Measurements from ENCODE around the gene PARP16. TPM values are rescaled to one million over a fixed set of nuclear protein-coding genes. Genes with fewer than 3 reads are reported as not detected.
A peak's percentile ranks its signal among the peaks of the same experiment; 100 is the strongest.

The PARP16 gene
- total and polyA plus RNA-seq, 5 donors from 2014 or later: 14.9 to 25.9 (median 20.8) TPM

DNA sequence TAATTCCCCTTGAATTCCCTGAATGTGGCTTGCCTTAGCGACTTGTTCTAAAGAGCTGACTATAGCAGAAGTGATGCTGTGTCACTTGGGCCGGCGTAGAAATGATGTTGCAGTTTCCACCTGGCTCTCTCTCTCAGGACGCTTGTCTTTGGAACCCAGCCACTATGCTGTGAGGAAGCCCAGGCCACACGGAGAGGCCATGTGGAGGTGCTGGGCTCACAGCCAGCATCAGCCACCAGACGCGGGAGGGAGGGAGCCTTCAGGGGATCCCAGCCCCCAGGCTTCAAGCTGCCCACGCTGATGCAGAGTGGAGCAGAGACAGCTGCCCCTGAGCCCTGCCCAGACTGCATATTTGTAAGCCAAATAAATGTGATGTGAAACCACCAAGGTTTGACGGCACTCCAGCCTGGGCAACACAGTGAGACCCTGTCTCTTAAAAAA lies 36.4 kb upstream of the PARP16 start:
- no peaks in the 10 kb centered on the region for H3K36me3 ChIP-seq (ENCODE audit: control insufficient read depth, insufficient read depth, low read length)
- Mint-ChIP-seq H3K27me3 (peaks cover 38% of the 10 kb centered on the region), H3K27ac (no peak overlapping the region), H3K36me3 (no peaks in the 10 kb centered on the region), H3K4me3 (no peak overlapping the region), H3K9me3 (peaks cover 0 to 1% (median 0%) of the 10 kb centered on the region in 7 donors), H3K4me1 (no peaks in the 10 kb centered on the region)
- no peak for ATAC-seq (ENCODE audit: low read depth in 2 of 2)
- no peaks in the 10 kb centered on the region for H3K9me3 ChIP-seq (ENCODE audit: control insufficient read depth in 2 of 2, low read length in 2 of 2)
- no peaks in the 10 kb centered on the region for H3K27me3 ChIP-seq (ENCODE audit: control insufficient read depth, insufficient read depth, low read length)
- no peaks in the 10 kb centered on the region for H3K4me1 ChIP-seq (ENCODE audit: control insufficient read depth, insufficient read depth, low read length, poor library complexity, severe bottlenecking)
- H3K27ac ChIP-seq (ENCODE audit: insufficient read depth, low read length, poor library complexity, severe bottlenecking): no peak overlapping the region
- no peak overlapping the region for H3K4me3 ChIP-seq (ENCODE audit: low read depth, low read length)
- no peak for DNase-seq

DNA sequence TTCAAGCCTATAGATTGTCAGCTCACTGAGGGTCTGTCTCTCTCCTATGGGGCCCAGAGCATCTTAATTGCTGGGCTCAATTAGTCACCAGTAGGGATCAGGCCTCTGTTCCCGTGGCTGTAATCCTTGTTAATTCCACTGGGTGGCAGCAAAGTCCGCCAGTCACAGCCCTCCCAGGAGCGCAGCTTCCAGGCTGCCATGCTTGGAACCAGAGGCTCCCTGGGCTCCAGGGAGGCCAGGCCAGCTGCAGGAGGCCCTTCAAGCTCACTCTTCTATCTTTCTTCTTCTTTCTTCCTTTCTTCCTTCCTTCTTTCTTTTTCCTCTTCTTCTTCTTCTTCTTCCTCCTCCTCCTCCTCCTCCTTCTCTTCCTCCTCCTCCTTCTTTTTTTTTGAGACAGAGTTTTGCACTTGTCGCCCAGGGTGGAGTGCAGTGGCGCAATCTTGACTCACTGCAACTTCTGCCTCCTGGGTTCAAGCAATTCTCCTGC lies 32.2 kb upstream of the PARP16 start:
- H3K36me3 Mint-ChIP-seq: no peaks in the 10 kb centered on the region
- ATAC-seq (ENCODE audit: low read depth in 2 of 2) (peak; percentile 92 to 94), DNase-seq (peak; percentile 58 to 76 (median 74))
- Histone ChIP-seq H3K4me3 (ENCODE audit: low read depth, low read length) (no peak overlapping the region), H3K4me1 (ENCODE audit: control insufficient read depth, insufficient read depth, low read length, poor library complexity, severe bottlenecking) (no peaks in the 10 kb centered on the region), H3K9me3 (ENCODE audit: control insufficient read depth in 2 of 2, low read length in 2 of 2) (no peaks in the 10 kb centered on the region), H3K36me3 (ENCODE audit: control insufficient read depth, insufficient read depth, low read length) (no peaks in the 10 kb centered on the region), H3K27me3 (ENCODE audit: control insufficient read depth, insufficient read depth, low read length) (no peaks in the 10 kb centered on the region), H3K27ac (ENCODE audit: insufficient read depth, low read length, poor library complexity, severe bottlenecking) (no peak overlapping the region)
- peaks cover 33% of the 10 kb centered on the region for H3K27me3 Mint-ChIP-seq
- H3K27ac Mint-ChIP-seq: peak overlapping the region in 1 of 3 donors; percentile 40
- no peaks in the 10 kb centered on the region for H3K9me3 Mint-ChIP-seq
- H3K4me1 Mint-ChIP-seq: no peaks in the 10 kb centered on the region
- no peak overlapping the region for H3K4me3 Mint-ChIP-seq

- ATAC-seq (ENCODE audit: low read depth in 2 of 2): no peak
- Histone ChIP-seq H3K27me3 (ENCODE audit: control insufficient read depth, insufficient read depth, low read length) (no peaks in the 10 kb centered on the region), H3K4me1 (ENCODE audit: control insufficient read depth, insufficient read depth, low read length, poor library complexity, severe bottlenecking) (no peaks in the 10 kb centered on the region), H3K9me3 (ENCODE audit: control insufficient read depth in 2 of 2, low read length in 2 of 2) (no peaks in the 10 kb centered on the region), H3K27ac (ENCODE audit: insufficient read depth, low read length, poor library complexity, severe bottlenecking) (no peak overlapping the region), H3K4me3 (ENCODE audit: low read depth, low read length) (no peak overlapping the region), H3K36me3 (ENCODE audit: control insufficient read depth, insufficient read depth, low read length) (no peaks in the 10 kb centered on the region)
- Mint-ChIP-seq H3K4me3 (peak overlapping the region in 1 of 4 donors; percentile 35), H3K36me3 (no peaks in the 10 kb centered on the region), H3K27ac (no peak overlapping the region), H3K9me3 (no peaks in the 10 kb centered on the region), H3K27me3 (peaks cover 7% of the 10 kb centered on the region), H3K4me1 (no peaks in the 10 kb centered on the region)
- DNase-seq: no peak
Observed at GRCh38 chr15:65312400-65312916, 25.8 kb upstream of the PARP16 start.

DNA sequence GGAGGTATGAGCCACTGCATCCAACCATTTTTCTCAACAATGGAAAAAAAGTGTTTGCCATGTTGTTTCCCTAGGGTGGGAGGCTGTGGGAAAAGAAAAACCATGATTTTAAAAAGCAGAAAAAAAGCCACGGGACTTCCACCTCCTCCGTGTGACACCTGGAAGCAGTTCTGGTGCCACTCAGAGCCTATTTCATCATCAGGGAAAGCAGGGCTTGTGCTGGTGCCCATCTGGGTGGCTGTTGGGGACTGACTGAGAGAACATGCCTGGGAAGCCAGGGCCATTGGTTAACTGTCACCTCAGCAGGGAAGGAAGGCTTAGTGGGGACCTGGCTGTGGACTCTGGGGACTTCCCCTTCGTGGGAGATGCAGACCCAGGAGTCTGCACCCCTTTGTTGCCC lies 25.1 kb upstream of the PARP16 start:
- no peak overlapping the region for H3K4me3 ChIP-seq (ENCODE audit: low read depth, low read length)
- no peaks in the 10 kb centered on the region for H3K9me3 ChIP-seq (ENCODE audit: control insufficient read depth in 2 of 2, low read length in 2 of 2)
- Mint-ChIP-seq H3K9me3 (no peaks in the 10 kb centered on the region), H3K36me3 (no peaks in the 10 kb centered on the region), H3K27me3 (peaks cover 4% of the 10 kb centered on the region), H3K4me3 (no peak overlapping the region), H3K4me1 (no peaks in the 10 kb centered on the region), H3K27ac (no peak overlapping the region)
- ATAC-seq (ENCODE audit: low read depth in 2 of 2) (no peak), DNase-seq (no peak)
- no peak overlapping the region for H3K27ac ChIP-seq (ENCODE audit: insufficient read depth, low read length, poor library complexity, severe bottlenecking)
- H3K27me3 ChIP-seq (ENCODE audit: control insufficient read depth, insufficient read depth, low read length): no peaks in the 10 kb centered on the region
- H3K36me3 ChIP-seq (ENCODE audit: control insufficient read depth, insufficient read depth, low read length): no peaks in the 10 kb centered on the region
- no peaks in the 10 kb centered on the region for H3K4me1 ChIP-seq (ENCODE audit: control insufficient read depth, insufficient read depth, low read length, poor library complexity, severe bottlenecking)

DNA sequence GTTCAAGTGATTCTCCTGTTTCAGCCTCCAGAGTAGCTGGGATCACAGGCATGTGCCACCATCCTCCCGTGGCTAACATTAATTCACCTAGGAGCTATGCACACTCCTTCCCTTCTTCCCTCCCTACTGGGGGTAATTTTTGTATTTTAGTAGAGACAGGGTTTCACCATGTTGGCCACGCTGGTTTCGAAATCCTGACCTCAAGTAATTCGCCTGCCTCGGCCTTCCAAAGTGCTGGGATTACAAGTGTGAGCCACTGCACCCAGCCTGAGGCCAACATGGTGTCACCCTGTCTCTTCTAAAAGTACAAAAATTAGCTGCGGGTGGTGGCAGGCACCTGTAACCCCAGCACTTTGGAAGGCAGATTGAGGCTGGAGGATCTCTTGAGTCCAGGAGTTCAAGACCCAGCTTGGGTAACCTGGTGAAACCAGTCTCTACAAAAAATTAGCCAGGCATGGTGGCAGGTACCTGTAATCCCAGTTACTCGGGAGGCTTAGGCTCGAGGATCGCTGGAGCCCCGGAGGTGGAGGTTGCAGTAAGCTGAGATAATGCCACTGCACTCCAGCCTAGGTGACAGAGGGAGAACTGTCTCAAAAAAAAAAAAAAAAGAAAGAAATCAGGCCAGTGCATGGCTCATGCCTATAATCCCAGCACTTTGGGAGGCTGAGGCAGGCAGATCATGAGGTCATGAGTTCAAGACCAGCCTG lies 23.9 kb upstream of the PARP16 start:
- H3K27ac ChIP-seq (ENCODE audit: insufficient read depth, low read length, poor library complexity, severe bottlenecking): no peak overlapping the region
- H3K4me3 ChIP-seq (ENCODE audit: low read depth, low read length): no peak overlapping the region
- Mint-ChIP-seq H3K27me3 (peaks cover 4% of the 10 kb centered on the region), H3K4me1 (peaks cover 0 to 7% (median 3%) of the 10 kb centered on the region in 4 donors), H3K27ac (no peak overlapping the region), H3K4me3 (no peak overlapping the region), H3K36me3 (no peaks in the 10 kb centered on the region), H3K9me3 (no peaks in the 10 kb centered on the region)
- H3K36me3 ChIP-seq (ENCODE audit: control insufficient read depth, insufficient read depth, low read length): no peaks in the 10 kb centered on the region
- no peak for ATAC-seq (ENCODE audit: low read depth in 2 of 2)
- no peak for DNase-seq
- no peaks in the 10 kb centered on the region for H3K4me1 ChIP-seq (ENCODE audit: control insufficient read depth, insufficient read depth, low read length, poor library complexity, severe bottlenecking)
- no peaks in the 10 kb centered on the region for H3K27me3 ChIP-seq (ENCODE audit: control insufficient read depth, insufficient read depth, low read length)
- H3K9me3 ChIP-seq (ENCODE audit: control insufficient read depth in 2 of 2, low read length in 2 of 2): no peaks in the 10 kb centered on the region

DNA sequence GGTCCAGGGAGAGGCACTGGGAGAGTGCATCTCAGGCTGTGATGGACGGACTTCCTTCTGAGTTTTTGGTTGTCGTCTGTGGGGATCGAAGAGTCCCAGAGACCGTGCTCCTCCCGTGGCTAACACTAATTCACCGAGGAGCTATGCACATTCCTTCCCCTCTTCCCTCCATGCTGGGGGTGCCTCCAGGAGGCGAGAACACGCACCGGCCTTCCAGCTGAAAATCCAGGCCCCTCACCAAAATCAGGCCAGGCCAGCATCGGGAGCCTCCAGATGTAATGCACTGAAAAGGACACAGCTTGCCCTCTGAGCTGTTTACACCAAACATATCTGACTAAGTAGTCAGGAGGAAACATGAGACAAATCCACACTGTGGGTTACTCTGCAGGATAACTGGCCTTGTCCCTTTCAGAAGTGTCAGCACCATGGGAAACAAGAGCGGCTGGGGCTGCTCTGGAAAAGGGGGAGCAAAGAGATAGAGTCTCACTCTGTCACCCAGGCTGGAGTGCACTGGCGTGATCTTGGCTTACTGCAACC lies 23.3 kb upstream of the PARP16 start:
- no peaks in the 10 kb centered on the region for H3K9me3 ChIP-seq (ENCODE audit: control insufficient read depth in 2 of 2, low read length in 2 of 2)
- H3K4me1 ChIP-seq (ENCODE audit: control insufficient read depth, insufficient read depth, low read length, poor library complexity, severe bottlenecking): no peaks in the 10 kb centered on the region
- peaks cover under 1 to 11% (median 5%) of the 10 kb centered on the region in 4 donors for H3K4me1 Mint-ChIP-seq
- no peak overlapping the region for H3K4me3 Mint-ChIP-seq
- no peak for ATAC-seq (ENCODE audit: low read depth in 2 of 2)
- no peak overlapping the region for H3K4me3 ChIP-seq (ENCODE audit: low read depth, low read length)
- DNase-seq: no peak
- no peaks in the 10 kb centered on the region for H3K9me3 Mint-ChIP-seq
- no peaks in the 10 kb centered on the region for H3K27me3 ChIP-seq (ENCODE audit: control insufficient read depth, insufficient read depth, low read length)
- H3K27me3 Mint-ChIP-seq: peaks cover 1% of the 10 kb centered on the region
- no peaks in the 10 kb centered on the region for H3K36me3 ChIP-seq (ENCODE audit: control insufficient read depth, insufficient read depth, low read length)
- no peak overlapping the region for H3K27ac ChIP-seq (ENCODE audit: insufficient read depth, low read length, poor library complexity, severe bottlenecking)
- peak overlapping the region in 1 of 3 donors; percentile 74 for H3K27ac Mint-ChIP-seq
- H3K36me3 Mint-ChIP-seq: no peaks in the 10 kb centered on the region

DNA sequence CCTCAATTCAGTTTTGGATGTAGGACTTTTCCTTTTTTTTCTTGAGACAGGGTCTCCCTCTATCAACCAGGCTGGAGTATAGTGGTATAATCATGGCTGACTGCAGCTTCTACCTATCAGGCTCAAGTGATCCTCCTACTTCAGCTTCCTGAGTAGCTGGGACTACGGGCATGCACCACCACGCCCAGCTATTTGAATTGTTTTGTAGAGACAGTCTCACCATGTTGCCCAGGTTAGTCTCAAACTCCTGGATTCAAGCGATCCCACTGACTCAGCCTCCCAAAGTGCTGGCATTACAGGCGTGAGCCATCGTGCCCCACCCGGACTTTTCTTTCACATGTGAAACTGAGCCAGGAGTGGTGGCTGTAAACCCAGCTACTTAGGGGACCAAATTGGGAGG lies 21.3 kb upstream of the PARP16 start:
- H3K9me3 Mint-ChIP-seq: no peaks in the 10 kb centered on the region
- H3K9me3 ChIP-seq (ENCODE audit: control insufficient read depth in 2 of 2, low read length in 2 of 2): no peaks in the 10 kb centered on the region
- H3K36me3 Mint-ChIP-seq: no peaks in the 10 kb centered on the region
- H3K27me3 Mint-ChIP-seq: peaks cover 12% of the 10 kb centered on the region
- no peaks in the 10 kb centered on the region for H3K36me3 ChIP-seq (ENCODE audit: control insufficient read depth, insufficient read depth, low read length)
- H3K27ac Mint-ChIP-seq: no peak overlapping the region
- no peak overlapping the region for H3K27ac ChIP-seq (ENCODE audit: insufficient read depth, low read length, poor library complexity, severe bottlenecking)
- H3K4me1 ChIP-seq (ENCODE audit: control insufficient read depth, insufficient read depth, low read length, poor library complexity, severe bottlenecking): peaks cover 8% of the 10 kb centered on the region
- peak overlapping the region in 1 of 4 donors; percentile 51 for H3K4me3 Mint-ChIP-seq
- DNase-seq (no peak), ATAC-seq (ENCODE audit: low read depth in 2 of 2) (no peak)
- H3K4me1 Mint-ChIP-seq: peaks cover 6 to 24% (median 18%) of the 10 kb centered on the region in 4 donors
- no peaks in the 10 kb centered on the region for H3K27me3 ChIP-seq (ENCODE audit: control insufficient read depth, insufficient read depth, low read length)
- H3K4me3 ChIP-seq (ENCODE audit: low read depth, low read length): no peak overlapping the region

Data from CD4-positive, CD25-positive, alpha-beta regulatory T cell (primary cell).